Measurements from ENCODE around the gene ATP13A2. TPM values are rescaled to one million over a fixed set of nuclear protein-coding genes. Genes with fewer than 3 reads are reported as not detected.
A peak's percentile ranks its signal among the peaks of the same experiment; 100 is the strongest.

The ATP13A2 gene
- total RNA-seq, 2 donors from 2014 or later: 22.2 to 23.8 TPM

DNA sequence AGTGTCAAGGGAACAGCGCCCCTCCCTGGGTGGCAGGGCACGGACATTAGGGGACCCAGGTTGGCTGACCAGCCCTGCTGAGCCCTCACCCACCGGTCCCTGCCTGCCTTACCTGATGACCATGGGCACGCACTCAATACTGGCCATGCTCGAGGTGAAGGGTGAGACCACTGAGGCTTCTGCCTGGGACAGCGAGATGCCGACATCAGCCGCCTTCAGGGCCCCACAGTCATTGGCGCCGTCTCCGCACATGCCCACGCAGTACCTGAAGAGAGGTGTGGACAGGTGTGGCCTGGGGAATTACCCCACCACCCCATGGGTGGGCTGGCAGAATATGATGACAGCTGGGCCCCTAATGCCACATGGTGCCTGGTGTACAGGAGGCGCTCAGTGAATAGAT lies 23.5 kb downstream of the ATP13A2 start:
- DNase-seq (no peak), ATAC-seq (replicated peaks in 1 of 2) (no peak)
- H3K27me3 Mint-ChIP-seq (ENCODE audit: low read depth): peaks cover 3% of the 10 kb centered on the region
- H3K27ac Mint-ChIP-seq: no peak overlapping the region
- H3K36me3 Mint-ChIP-seq (ENCODE audit: insufficient read depth in 2 of 2): peaks cover 0 to 1% of the 10 kb centered on the region in 2 donors
- H3K4me1 Mint-ChIP-seq (ENCODE audit: low read depth): no peaks in the 10 kb centered on the region
- no peak overlapping the region for H3K4me3 Mint-ChIP-seq
- no peaks in the 10 kb centered on the region for H3K9me3 Mint-ChIP-seq

DNA sequence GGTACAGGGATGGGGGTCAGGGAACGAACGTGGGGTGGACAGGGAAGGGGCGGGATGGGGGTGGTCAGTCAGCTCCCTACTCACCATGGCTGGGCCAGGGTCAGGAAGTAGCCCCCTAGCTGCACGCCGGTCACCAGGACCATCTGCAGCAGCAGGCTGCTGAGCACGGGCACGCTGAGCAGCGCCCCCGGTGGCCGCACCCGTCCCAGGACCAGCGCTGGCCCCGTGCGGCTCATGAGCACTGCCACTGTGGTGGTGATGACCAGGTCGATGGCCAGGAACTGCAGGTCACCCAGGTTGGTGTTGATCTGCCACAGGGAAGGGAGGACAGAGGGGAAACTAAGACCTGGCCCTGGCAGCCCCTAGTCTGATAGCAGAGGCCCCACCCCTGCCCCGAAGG lies 24.8 kb downstream of the ATP13A2 start:
- peaks cover 0 to 1% of the 10 kb centered on the region in 2 donors for H3K36me3 Mint-ChIP-seq (ENCODE audit: insufficient read depth in 2 of 2)
- ATAC-seq (replicated peaks in 1 of 2) (no peak), DNase-seq (no peak)
- no peak overlapping the region for H3K4me3 Mint-ChIP-seq
- no peaks in the 10 kb centered on the region for H3K4me1 Mint-ChIP-seq (ENCODE audit: low read depth)
- H3K27me3 Mint-ChIP-seq (ENCODE audit: low read depth): peaks cover 7% of the 10 kb centered on the region
- H3K9me3 Mint-ChIP-seq: no peaks in the 10 kb centered on the region
- H3K27ac Mint-ChIP-seq: no peak overlapping the region

DNA sequence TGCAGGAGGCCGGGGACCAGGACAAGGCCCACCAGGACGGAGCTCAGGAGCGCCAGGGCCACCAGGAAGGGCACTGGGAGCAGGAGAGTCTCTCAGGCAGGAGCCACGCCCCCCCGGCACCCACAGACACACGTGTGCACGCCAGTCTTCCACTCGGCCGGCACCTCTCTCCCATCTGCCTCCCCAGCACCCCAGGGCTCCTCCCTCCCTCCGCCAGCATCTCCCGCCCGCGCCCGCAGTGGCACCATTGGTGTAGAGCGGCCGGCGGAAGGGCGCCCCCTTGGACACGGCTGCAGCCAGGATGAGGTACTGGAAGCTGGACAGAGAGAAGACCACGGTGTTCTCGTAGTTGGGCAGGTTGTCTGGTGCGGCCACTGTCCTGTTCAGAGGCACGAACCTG lies 25.2 kb downstream of the ATP13A2 start:
- H3K9me3 Mint-ChIP-seq: no peaks in the 10 kb centered on the region
- no peak overlapping the region for H3K4me3 Mint-ChIP-seq
- no peak for DNase-seq
- no peak overlapping the region for H3K27ac Mint-ChIP-seq
- ATAC-seq (replicated peaks in 1 of 2): no peak
- H3K4me1 Mint-ChIP-seq (ENCODE audit: low read depth): no peaks in the 10 kb centered on the region
- peaks cover 0 to 1% of the 10 kb centered on the region in 2 donors for H3K36me3 Mint-ChIP-seq (ENCODE audit: insufficient read depth in 2 of 2)
- peaks cover 10% of the 10 kb centered on the region for H3K27me3 Mint-ChIP-seq (ENCODE audit: low read depth)

DNA sequence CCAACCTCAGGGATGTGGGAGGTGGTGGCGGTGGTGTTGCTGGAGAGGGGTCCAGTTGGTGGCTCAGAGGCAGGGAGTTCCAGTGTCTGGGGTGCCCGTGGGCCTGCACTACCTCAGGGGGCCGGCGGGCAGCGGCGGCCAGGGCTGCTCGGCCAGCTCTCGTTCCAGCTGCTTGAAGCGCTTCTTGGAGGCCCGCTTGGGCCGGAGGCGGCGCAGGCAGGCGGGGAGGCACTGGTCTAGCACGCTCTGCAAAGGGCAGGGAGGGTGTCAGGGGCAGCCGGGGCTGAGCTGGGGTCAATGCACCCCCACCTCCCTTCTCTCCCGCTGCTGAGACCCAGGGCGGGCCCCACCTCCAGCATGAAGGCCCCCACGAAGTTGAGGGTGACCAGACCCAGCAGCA lies 25.6 kb downstream of the ATP13A2 start:
- peaks cover 0 to 1% of the 10 kb centered on the region in 2 donors for H3K36me3 Mint-ChIP-seq (ENCODE audit: insufficient read depth in 2 of 2)
- H3K27me3 Mint-ChIP-seq (ENCODE audit: low read depth): peaks cover 14% of the 10 kb centered on the region
- no peak overlapping the region for H3K4me3 Mint-ChIP-seq
- H3K4me1 Mint-ChIP-seq (ENCODE audit: low read depth): peaks cover 4% of the 10 kb centered on the region
- no peak overlapping the region for H3K27ac Mint-ChIP-seq
- ATAC-seq (replicated peaks in 1 of 2) (no peak), DNase-seq (no peak)
- no peaks in the 10 kb centered on the region for H3K9me3 Mint-ChIP-seq

DNA sequence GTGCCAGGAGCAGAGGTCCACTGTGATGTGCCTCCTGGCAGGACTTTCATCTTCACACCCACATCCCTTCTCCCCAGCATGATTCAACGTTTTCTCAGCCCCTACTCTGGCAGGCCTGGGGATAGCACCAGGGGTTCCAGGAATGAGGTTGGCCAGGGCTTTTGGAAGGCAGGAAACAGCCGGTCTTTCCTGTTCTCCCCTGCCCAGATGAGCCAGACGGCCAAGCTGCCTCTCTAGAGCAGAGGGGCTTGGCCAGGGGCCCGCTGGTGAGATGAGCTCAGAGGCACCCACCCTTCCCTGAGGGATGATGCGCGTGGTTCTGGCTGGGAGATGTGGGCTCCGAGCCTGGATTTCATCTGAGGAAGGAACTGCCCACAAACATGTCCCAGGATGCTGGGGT lies 27.0 kb downstream of the ATP13A2 start:
- Mint-ChIP-seq H3K9me3 (no peaks in the 10 kb centered on the region), H3K36me3 (ENCODE audit: insufficient read depth in 2 of 2) (peaks cover 0 to 1% of the 10 kb centered on the region in 2 donors)

DNA sequence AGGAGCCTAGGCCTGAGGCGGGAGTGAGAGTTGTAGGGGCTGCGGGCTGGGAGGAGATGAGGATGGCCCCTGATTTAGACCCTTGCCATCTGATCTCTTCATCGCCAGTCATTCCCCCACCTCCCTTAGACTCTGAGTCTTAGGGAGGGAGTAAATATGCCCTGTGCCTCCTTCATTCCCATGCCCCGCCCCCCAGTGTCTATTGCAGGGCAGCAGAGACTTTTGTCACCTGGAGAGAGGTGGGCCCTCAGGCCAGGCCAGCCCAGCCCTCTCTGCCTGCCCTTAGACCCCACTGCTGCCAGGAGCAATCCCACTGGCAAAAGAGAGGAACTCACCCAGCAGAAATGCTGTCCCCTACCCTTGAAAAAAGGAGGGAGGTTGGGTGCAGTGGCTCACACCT lies 28.1 kb downstream of the ATP13A2 start:
- Mint-ChIP-seq H3K27me3 (ENCODE audit: low read depth) (peaks cover 20% of the 10 kb centered on the region), H3K36me3 (ENCODE audit: insufficient read depth in 2 of 2) (peaks cover 0 to 1% of the 10 kb centered on the region in 2 donors), H3K4me1 (ENCODE audit: low read depth) (peaks cover 10% of the 10 kb centered on the region), H3K4me3 (no peak overlapping the region), H3K9me3 (no peaks in the 10 kb centered on the region), H3K27ac (no peak overlapping the region)
- DNase-seq (no peak), ATAC-seq (replicated peaks in 1 of 2) (no peak)

More for the DNA sequence above, 27.0 kb downstream of the ATP13A2 start:
- DNase-seq (no peak), ATAC-seq (replicated peaks in 1 of 2) (no peak)
- H3K4me1 Mint-ChIP-seq (ENCODE audit: low read depth): peaks cover 10% of the 10 kb centered on the region
- H3K27me3 Mint-ChIP-seq (ENCODE audit: low read depth): peaks cover 20% of the 10 kb centered on the region
- no peak overlapping the region for H3K27ac Mint-ChIP-seq
- H3K4me3 Mint-ChIP-seq: no peak overlapping the region

DNA sequence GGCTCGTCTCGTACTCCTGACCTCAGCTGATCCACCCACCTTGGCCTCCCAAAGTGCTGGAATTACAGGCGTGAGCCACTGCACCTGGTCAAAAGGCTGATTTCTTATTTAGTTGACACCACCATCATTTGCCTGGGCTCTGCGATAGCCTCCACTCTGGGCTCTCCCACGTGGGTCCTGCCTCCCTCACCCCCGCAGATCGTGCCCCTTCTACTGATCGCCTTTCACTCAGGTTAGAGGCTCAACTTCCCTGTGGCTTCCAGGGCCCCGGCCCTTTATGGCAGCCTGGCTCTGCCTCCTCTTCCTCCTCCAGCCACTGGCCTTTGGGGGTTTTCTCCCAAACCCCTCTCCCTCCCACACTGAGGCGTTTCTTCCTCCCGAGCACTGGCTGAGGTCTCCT lies 28.8 kb downstream of the ATP13A2 start:
- Mint-ChIP-seq H3K9me3 (no peaks in the 10 kb centered on the region), H3K4me1 (ENCODE audit: low read depth) (peaks cover 10% of the 10 kb centered on the region), H3K36me3 (ENCODE audit: insufficient read depth in 2 of 2) (peaks cover 0 to under 1% of the 10 kb centered on the region in 2 donors), H3K27ac (no peak overlapping the region), H3K27me3 (ENCODE audit: low read depth) (peaks cover 20% of the 10 kb centered on the region), H3K4me3 (no peak overlapping the region)
- ATAC-seq (replicated peaks in 1 of 2) (no peak), DNase-seq (no peak)

DNA sequence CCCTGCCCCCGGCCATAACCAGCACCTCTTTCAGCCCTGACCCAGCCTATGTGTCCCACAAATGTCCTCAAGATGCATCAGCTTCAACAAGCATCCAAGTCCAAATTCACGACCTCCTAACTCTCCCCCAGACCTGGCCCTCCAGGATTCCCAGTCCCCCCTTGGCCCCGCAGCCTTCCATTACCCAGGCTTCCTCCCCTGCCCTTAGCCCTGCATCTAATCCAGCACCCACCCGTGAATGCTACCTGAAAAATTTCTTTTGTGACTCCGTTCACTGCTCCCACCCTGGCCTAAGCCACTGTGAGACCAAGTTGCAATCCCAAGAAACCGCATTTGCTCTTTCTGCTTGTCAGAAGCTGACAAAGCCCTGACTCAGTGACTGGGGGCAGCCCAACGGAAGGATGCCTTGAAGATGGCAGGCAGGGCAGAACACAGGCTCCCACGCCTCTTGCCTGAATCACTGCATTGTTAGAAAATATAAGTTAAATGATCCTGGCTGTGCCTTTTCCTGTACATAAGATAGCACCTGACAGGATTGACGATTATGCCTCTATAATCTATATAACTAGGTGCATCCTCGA lies 30.4 kb downstream of the ATP13A2 start:
- Mint-ChIP-seq H3K36me3 (ENCODE audit: insufficient read depth in 2 of 2) (no peaks in the 10 kb centered on the region), H3K9me3 (no peaks in the 10 kb centered on the region), H3K27ac (no peak overlapping the region), H3K27me3 (ENCODE audit: low read depth) (peaks cover 20% of the 10 kb centered on the region), H3K4me1 (ENCODE audit: low read depth) (peaks cover 10% of the 10 kb centered on the region), H3K4me3 (peak overlapping the region; percentile 64 to 77)
- ATAC-seq (replicated peaks in 1 of 2) (no peak), DNase-seq (no peak)

DNA sequence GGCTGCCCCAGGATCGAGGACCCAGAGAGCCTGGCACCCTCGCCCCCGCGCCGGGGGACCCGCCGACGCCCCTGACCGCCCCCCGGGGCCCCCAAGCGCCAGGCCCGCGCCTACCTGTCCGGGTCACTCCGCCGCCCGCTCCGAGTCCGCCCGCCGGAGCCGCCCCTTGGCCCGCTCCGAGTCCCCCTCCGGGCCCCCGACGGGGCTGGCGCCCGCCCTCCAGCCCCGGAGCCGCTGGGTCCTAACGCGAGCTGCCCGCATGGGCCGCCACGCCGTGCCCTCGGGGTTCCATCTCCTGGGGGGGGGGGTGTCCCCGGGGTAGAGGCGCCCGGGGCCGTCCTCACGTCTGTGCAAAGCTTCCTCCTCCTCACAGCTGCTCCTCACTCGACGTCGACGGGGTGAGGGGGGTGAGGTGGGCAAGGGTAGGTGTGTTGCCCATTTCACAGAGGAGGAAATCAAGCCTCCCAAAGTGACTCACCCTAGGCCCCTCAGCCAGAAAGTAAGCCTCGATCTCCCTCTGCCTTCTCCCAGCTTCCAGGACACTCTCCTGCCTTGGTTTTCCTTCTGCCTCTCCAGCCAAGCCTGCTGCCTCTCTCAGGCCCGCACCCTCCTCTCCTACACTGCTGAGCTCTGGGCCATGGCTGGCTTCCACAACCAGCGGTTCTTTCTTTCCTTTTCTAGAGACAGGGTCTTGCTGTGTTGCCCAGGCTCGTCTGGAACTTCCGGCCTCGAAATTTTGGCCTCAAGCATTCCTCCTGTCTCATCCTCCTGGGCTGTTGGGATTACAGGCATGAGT lies 31.1 kb downstream of the ATP13A2 start, which contains the start of gene MFAP2:
Gene MFAP2, minus strand, starts transcription at position 148 of the 796 bp plus-strand sequence. CDS start 2,347 bp downstream, outside the sequence.
- Mint-ChIP-seq H3K4me3 (peak within 1 kb of the TSS; percentile 64 to 77), H3K36me3 (ENCODE audit: insufficient read depth in 2 of 2) (no peaks in the 10 kb centered on the region), H3K27me3 (ENCODE audit: low read depth) (peaks cover 20% of the 10 kb centered on the region), H3K27ac (no peak within 1 kb of the TSS), H3K9me3 (no peaks in the 10 kb centered on the region), H3K4me1 (ENCODE audit: low read depth) (peaks cover 10% of the 10 kb centered on the region)
- ATAC-seq (replicated peaks in 1 of 2) (peak; percentile 43 to 47), DNase-seq (peak; percentile 17 to 30)

DNA sequence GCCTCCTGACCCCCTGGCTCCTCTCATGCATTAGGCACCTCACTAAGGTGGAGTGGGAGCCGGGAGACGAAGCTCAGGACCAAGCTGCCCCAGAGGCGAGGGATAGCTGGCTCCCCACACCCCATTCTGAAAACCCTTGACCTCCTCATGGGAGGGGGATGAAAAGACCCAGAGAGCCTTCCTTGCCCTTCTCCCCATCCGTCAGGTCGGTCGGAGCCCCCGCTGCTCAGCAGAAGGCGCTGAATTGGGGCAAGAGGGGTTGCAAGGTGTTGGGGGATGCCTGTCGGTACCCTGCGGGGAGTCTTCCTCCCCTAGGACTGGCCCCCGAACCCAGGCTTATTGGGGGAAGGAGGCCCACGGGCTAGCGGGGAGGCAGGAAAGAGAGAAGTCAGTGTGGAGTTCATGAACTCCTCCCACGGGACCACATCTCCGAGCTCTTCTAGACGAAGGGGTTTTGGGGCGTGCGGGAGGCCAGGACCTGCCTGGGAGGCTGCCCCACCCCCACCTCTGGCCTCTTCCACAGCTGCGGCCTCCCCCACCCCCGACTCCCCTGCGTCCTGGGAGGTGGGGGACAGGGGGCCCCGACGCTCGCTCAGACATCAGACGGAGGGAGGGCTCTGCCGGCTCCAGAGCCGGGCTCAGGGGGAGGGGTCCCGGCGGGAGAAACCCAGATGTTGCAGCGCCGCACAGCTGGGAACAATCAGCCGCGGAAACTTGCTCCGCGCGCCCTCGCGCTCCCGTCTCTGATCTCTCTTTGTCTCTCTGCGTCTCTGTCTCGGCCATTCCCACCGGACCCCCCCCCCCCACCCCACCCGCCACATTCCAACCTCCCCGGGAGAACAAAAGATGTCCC lies 32.0 kb downstream of the ATP13A2 start:
- Mint-ChIP-seq H3K36me3 (ENCODE audit: insufficient read depth in 2 of 2) (no peaks in the 10 kb centered on the region), H3K27me3 (ENCODE audit: low read depth) (peaks cover 20% of the 10 kb centered on the region), H3K27ac (no peak overlapping the region), H3K9me3 (no peaks in the 10 kb centered on the region), H3K4me1 (ENCODE audit: low read depth) (peaks cover 10% of the 10 kb centered on the region), H3K4me3 (peak overlapping the region; percentile 58 to 68)
- ATAC-seq (replicated peaks in 1 of 2) (no peak), DNase-seq (no peak)

DNA sequence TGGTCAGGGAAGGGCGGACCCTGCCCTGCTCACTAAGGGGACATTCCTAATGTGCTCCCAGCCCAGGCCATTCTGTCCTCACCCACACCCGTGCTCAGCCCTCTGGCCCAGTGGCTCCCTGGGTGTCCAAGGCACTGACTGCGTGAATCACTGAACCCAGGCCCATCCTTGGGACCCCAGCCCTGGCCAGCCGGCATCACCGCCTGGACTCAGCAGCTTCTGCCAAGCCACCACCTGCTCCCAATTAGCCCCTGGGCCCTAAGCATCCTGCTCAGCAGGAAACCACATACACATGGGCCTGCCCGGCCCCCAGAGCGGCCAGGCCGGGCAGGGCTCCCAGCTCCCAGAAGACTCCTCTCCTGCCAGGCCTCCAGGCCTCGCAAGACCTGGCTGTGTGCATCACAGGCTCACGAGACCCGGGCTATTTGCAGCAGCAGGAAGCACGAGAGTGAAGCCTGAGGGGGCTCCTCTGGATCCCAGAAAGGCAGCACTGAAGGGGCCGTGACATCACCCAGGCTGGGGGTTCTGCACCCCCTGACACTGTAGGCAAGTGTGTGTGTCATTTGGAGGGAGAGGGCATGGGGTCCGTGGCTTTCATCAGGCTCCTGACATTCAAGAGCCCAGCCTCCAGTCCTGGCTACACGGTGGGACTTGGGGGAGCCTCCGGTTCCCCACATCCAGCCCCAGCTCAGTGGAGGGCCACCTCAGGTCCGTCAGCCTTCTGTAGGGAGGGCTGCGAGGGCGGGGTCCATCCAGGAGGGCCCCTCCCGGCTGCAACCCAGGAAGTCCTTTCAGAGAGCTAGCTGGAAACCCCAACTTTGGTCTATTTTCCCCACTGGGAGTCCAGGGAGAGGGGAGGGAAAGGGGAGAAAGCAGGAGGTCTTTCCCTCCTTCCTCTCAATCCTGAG lies 32.9 kb downstream of the ATP13A2 start:
- peaks cover 20% of the 10 kb centered on the region for H3K27me3 Mint-ChIP-seq (ENCODE audit: low read depth)
- H3K4me3 Mint-ChIP-seq: peak overlapping the region in 1 of 2 donors; percentile 68

DNA sequence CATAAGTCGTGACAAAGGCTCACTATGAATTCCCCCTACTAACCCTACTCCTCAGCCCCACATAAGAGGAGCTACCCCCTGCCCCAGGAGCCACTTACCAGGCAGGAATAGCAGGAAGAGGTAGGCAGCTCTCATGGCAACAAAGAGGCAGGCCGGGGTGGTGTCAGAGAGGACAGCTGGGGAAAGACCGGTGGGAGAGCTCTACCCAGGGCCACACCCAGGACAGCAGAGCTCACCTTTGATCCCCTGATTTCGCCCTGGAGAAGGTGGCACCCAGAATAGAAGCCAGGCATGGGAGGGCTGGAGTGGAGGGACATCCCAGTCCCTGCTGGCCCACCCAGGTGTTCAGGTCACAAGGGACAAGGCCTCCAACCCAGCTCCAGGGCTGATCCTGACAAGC lies 33.6 kb downstream of the ATP13A2 start:
- Mint-ChIP-seq H3K4me3 (no peak overlapping the region), H3K36me3 (ENCODE audit: insufficient read depth in 2 of 2) (no peaks in the 10 kb centered on the region), H3K27me3 (ENCODE audit: low read depth) (peaks cover 16% of the 10 kb centered on the region), H3K27ac (no peak overlapping the region), H3K9me3 (no peaks in the 10 kb centered on the region), H3K4me1 (ENCODE audit: low read depth) (peaks cover 10% of the 10 kb centered on the region)
- DNase-seq (no peak), ATAC-seq (replicated peaks in 1 of 2) (no peak)

More for the DNA sequence above, 32.9 kb downstream of the ATP13A2 start:
- ATAC-seq (replicated peaks in 1 of 2): no peak
- H3K9me3 Mint-ChIP-seq: no peaks in the 10 kb centered on the region
- no peak for DNase-seq
- H3K4me1 Mint-ChIP-seq (ENCODE audit: low read depth): peaks cover 10% of the 10 kb centered on the region
- H3K36me3 Mint-ChIP-seq (ENCODE audit: insufficient read depth in 2 of 2): no peaks in the 10 kb centered on the region
- no peak overlapping the region for H3K27ac Mint-ChIP-seq
